HG02642 (cell line): ENCODE data around the gene NUFIP1.
"Not testable (repeated sequence)": the region's sequence is repeated elsewhere in the genome, so short reads cannot be mapped to it uniquely, and the experiment has no call there.

Experiments
- ATAC-seq: cut with Tn5 transposase; IDR thresholded peaks from one replicate; pipeline ENCODE4 v1.9.1; 2021; ENCODE audit warnings: mild to moderate bottlenecking; ENCODE audit not compliant: unreplicated experiment, poor library complexity

The NUFIP1 gene

DNA sequence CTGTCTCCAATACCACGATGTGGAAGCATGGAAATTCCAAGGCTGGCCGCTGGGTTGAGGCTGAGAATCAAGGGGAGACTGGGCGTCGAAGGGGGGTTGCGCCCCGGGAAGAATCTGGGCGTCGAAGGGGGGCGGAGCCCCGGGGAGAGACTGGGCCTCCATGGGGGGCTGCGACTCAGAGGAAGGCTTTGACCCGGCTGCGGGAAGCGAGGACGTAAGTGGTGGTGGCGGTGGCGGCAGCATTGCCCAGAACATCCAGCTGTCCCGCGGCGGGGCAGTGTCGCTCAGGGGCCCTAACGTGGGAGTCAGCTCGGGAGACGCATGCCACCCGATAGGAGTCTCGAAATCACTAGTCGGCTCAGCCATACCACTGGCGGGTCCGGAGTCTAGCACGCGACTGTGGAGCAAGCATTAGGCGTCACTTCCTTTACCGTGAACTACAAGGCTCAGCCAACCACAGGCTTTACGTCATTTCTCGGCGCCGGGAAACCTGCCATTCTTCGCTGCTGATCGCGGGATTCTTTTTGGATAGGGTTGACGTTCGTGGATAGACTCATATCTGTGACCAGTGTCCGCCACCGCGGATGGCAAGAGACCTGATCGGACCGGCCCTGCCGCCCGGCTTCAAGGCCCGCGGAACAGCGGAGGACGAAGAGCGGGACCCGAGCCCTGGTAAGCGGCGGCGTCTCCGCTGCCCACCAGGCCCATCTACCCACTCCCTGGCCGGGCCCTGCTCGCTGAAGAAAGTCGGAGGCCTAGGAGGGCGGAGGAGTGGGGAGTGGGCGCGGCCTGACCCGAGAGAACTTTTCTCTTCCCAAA, at the start of gene NUFIP1, which contains the start of gene GPALPP1:
NUFIP1 (minus strand) TSS at position 401 of the 819 bp plus-strand sequence; CDS start at position 366, 35 bp downstream.
GPALPP1 (plus strand) TSS at position 468 of the 819 bp plus-strand sequence; CDS start at position 585, 117 bp downstream.
- ATAC-seq = peak; percentile 98

GRCh38 chr13:45036206-45036605, 46.9 kb upstream of the NUFIP1 start:
- no peak for ATAC-seq

GRCh38 chr13:45034342-45034741, 45.1 kb upstream of the NUFIP1 start:
- ATAC-seq = no peak

- ATAC-seq = no peak
Observed at GRCh38 chr13:45024847-45025246, 35.6 kb upstream of the NUFIP1 start.

GRCh38 chr13:45021250-45021649, 32.0 kb upstream of the NUFIP1 start:
- no peak for ATAC-seq

DNA sequence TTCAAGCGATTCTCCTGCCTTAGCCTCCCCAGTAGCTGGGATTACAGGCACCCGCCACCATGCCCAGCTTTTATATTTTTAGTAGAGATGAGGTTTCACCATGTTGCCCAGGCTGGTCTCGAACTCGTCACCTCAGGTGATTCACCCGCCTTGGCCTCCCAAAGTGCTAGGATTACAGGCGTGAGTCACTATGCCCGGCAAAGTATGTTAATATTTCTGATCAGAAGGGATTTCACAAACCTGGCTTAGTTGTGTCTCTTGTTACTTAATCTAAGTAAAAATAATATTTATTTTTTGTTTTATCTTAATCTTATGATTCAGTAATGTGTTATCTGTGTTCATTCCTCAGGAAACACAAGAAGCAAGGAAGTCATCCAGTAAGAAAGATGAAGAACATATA, 30.7 kb upstream of the NUFIP1 start:
- ATAC-seq = not testable (repeated sequence)

GRCh38 chr13:45016792-45017425, 27.6 kb upstream of the NUFIP1 start:
- ATAC-seq = no peak

DNA sequence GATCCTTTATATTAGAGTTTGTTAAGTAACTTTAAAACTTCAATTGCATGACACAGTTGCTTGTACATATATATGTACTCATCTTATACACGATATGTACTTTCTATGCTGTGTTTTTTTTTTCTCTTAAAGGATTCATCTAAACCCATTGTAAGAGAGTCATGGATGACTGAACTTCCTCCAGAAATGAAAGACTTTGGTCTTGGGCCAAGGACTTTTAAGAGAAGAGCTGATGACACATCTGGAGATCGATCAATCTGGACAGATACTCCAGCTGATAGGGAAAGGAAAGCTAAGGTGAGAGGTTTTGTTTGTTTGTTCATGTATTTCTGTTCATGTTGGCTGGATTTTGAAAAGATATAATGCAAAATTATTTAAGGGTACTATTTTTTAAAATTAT, 26.0 kb upstream of the NUFIP1 start:
- ATAC-seq = no peak

GRCh38 chr13:45011198-45011597, 21.9 kb upstream of the NUFIP1 start:
- ATAC-seq = no peak

DNA sequence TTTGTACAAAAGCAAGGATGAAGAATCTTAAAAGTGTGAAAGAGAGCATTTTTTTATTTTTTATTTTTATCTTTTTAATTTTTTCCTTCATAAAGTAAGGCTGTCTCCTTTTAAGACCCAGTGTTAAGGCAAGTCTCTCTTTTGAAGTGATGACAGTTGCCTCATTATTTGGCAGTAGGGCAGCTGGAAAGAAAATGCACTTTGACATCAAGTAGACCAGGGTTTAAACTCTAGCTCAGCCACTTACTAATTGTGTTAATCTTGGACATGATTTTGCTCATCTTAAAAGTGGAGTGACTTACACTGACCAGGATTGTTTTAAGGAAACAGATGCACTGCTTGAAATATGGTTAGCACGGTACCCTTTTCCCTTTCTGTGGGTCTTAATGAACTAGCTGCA, 18.6 kb upstream of the NUFIP1 start:
- no peak for ATAC-seq

- ATAC-seq = no peak
Observed at GRCh38 chr13:45007225-45007624, 18.0 kb upstream of the NUFIP1 start.

DNA sequence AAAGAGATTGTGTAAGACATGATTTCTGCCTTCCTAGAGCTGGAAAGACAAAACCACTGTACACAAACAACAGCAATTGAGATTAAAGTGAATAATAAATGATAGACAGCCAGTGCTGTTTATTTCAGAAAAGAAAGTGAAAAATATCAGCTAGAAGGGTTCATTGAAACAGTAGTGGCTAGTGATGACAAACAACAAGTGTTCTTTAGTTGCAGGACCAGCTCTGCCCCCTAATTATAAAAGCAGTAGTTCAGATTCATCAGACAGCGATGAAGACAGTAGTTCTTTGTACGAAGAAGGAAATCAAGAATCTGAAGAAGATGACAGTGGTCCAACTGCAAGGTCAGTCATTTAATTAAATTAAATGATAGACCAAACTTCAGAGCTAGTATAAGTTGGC, 14.8 kb upstream of the NUFIP1 start:
- ATAC-seq = no peak

GRCh38 chr13:45003417-45003816, 14.1 kb upstream of the NUFIP1 start:
- ATAC-seq = no peak

DNA sequence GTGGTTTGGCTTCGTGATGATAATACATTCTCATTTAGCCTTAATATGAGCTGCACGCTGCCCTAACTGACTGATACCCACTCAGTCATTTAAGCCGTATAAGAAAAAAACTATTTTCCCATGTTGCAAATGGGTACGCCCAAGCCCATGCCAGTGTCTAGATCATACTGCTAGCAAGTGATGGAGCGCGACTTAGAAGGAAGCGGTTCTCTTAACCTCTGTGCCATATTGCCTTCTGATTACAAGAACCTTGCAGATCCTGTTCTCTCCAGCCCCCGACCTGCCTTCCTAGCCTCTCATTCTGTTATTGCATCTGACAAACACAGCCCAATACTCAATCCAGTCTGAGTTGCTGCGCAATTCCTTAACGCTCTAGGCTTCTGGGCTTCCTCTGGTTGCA, 670 bp upstream of the NUFIP1 start:
- ATAC-seq = peak; percentile 6

DNA sequence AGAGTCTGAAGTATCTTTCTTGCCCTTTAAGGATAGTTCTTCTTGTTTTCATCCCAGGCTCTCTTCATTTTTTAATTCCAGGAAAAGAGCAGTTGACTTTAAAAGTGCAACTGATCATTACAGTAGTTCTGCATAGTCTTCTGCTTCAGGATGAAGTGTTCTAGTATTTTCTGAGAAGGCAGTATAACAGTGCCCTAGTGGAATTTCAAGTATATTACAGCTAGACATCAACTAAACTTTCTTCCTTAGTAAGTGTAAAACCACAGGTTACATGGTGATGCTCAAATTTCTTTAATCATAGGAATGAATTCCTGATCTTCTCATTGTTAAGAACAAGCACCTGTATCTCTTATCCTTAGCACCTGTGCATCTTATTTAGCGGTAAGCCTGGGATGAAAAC, 10.9 kb downstream of the NUFIP1 start:
- no peak for ATAC-seq

- no peak for ATAC-seq
Observed at GRCh38 chr13:44976949-44977583, 12.2 kb downstream of the NUFIP1 start.

- ATAC-seq = no peak
Observed at GRCh38 chr13:44976196-44976595, 13.1 kb downstream of the NUFIP1 start.

DNA sequence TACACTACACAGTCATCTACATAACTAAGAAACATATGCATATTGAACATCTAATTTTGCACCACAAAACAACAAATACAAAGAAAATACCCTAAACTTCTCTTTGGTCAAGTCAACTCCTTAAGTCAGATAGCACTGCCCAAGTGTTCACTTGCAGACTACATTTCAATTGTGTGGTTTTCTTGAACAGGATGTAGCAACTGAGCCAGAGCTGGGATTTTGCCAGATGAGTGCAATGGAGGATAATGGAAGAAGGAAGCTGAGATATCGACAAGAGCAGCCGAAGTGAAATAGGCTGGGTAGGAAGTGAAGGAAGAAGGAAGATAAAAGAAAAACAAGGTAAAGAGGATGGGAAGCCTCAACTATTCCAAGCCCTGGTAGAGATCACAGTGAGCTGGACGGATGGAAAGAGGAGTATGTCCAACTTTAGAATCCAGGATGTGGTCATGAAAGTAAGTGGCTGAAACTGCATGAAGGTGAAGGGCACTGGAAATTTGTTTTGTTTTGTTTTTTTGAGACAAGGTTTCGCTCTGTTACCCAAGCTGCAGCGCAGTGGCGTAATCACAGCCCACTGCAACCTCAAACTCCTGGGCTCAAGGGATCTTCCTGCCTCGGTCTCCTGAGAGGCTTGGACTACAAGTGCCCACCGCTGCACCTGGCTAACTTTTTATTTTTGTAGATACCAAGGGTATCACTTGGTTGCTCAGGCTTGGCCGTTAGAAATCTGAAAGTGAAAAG, 15.0 kb downstream of the NUFIP1 start:
- ATAC-seq = peak; percentile 70

DNA sequence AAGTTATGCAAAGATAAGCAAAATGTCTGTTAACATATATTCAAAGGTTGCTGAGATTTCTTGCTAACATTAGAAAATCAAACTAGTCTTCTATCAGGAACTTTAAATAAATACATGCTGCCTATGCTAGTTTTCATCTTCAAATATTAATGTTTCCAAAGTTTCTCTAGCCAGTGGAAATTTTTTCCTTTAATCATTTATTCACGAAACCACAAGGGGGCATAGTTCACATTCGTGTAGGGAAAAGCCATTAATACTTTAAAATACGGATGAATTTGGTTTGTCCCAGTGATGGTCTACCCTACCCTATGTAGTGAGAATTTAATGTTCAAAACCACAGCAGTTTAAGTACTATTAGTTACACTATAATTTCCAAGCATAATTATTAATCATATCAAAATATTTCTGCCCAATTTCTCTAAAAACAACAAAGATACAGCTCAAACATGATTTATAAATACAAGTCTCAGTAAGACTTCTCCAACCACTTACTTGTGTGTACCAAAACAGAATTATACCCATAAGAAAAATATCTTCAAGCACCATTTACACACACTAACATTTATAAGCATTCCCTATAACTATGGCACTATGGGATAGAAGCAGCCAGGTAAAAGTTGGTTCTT, 16.2 kb downstream of the NUFIP1 start:
- ATAC-seq = no peak
